Measurements from ENCODE around the gene RNF126.

The RNF126 gene

GRCh38 chr19:662207-662961 lies 630 bp downstream of the RNF126 start:
- DNase-seq (ENCODE audit: low read depth): peak; percentile 59

GRCh38 chr19:661427-662196 lies 1.4 kb downstream of the RNF126 start:
- DNase-seq (ENCODE audit: low read depth): peak; percentile 53

- DNase-seq (ENCODE audit: low read depth): no peak
Measured at GRCh38 chr19:660793-661426, 2.1 kb downstream of the RNF126 start.

- DNase-seq (ENCODE audit: low read depth): no peak
Measured at GRCh38 chr19:658916-659839, 3.8 kb downstream of the RNF126 start.

GRCh38 chr19:658059-658839 lies 4.8 kb downstream of the RNF126 start:
- no peak for DNase-seq (ENCODE audit: low read depth)

- DNase-seq (ENCODE audit: low read depth): no peak
Measured at GRCh38 chr19:657611-658010, 5.4 kb downstream of the RNF126 start.

GRCh38 chr19:656751-657559 lies 6.1 kb downstream of the RNF126 start:
- DNase-seq (ENCODE audit: low read depth): no peak

- DNase-seq (ENCODE audit: low read depth): no peak
Measured at GRCh38 chr19:655691-656090, 7.3 kb downstream of the RNF126 start.

GRCh38 chr19:653425-653824 lies 9.6 kb downstream of the RNF126 start:
- DNase-seq (ENCODE audit: low read depth): no peak

- DNase-seq (ENCODE audit: low read depth): no peak
Measured at GRCh38 chr19:652467-653389, 10.3 kb downstream of the RNF126 start.

- DNase-seq (ENCODE audit: low read depth): no peak
Measured at GRCh38 chr19:651991-652390, 11.0 kb downstream of the RNF126 start.

- DNase-seq (ENCODE audit: low read depth): no peak
Measured at GRCh38 chr19:651114-651818, 11.7 kb downstream of the RNF126 start.

- DNase-seq (ENCODE audit: low read depth): no peak
Measured at GRCh38 chr19:650121-650520, 12.9 kb downstream of the RNF126 start.

GRCh38 chr19:648904-649801 lies 13.9 kb downstream of the RNF126 start:
- no peak for DNase-seq (ENCODE audit: low read depth)

- no peak for DNase-seq (ENCODE audit: low read depth)
Measured at GRCh38 chr19:648305-648704, 14.7 kb downstream of the RNF126 start.

- DNase-seq (ENCODE audit: low read depth): no peak
Measured at GRCh38 chr19:647566-648284, 15.3 kb downstream of the RNF126 start.
